Ascending aorta (tissue), 2 donors: ENCODE data around the gene PPFIA2. TPM values are rescaled to one million over a fixed set of nuclear protein-coding genes. Genes with fewer than 3 reads are reported as not detected.
"Not testable (repeated sequence)": the region's sequence is repeated elsewhere in the genome, so short reads cannot be mapped to it uniquely, and the experiment has no call there.

Experiments used
- DNase-seq, 2 donors: peaks; one replicate each; pipeline ENCODE4 v3.0.0-alpha.2; 2019; ENCODE audit warnings: low spot score in 2 of 2
- H3K27ac ChIP-seq, 2 donors: fragments of 200-600 bp; sonication (generic); one replicate each; pipeline ENCODE4 v1.5.1; 2016 to 2017; ENCODE audit warnings: mild to moderate bottlenecking in 1 of 2
- H3K27me3 ChIP-seq: fragments of 200-600 bp; sonication (generic); one replicate; pipeline ENCODE4 v1.5.1; 2017
- H3K36me3 ChIP-seq, 2 donors: fragments of 200-600 bp; sonication (generic); one replicate each; pipeline ENCODE4 v1.5.1; 2016
- H3K4me1 ChIP-seq, 2 donors: fragments of 200-600 bp; sonication (generic); one replicate each; pipeline ENCODE4 v1.5.1; 2016 to 2017; ENCODE audit warnings: mild to moderate bottlenecking in 1 of 2
- H3K4me3 ChIP-seq, 2 donors: fragments of 200-600 bp; sonication (generic); one replicate each; pipeline ENCODE4 v1.5.1; 2016 to 2017; ENCODE audit warnings: mild to moderate bottlenecking in 1 of 2
- H3K9me3 ChIP-seq, 2 donors: fragments of 200-600 bp; sonication (generic); one replicate each; pipeline ENCODE4 v1.5.1; 2016
- intact Hi-C: fragments of 100-400 bp; cut with DNase I; formaldehyde crosslinking; loops from one replicate; pipeline ENCODE4 v1.15.1; 2023
- total RNA-seq: library from RNA; depleted of rRNA; stranded (reverse); fragments of >200 nt; gene quantifications from one replicate; pipeline ENCODE4 v1.1.0, GENCODE V29; 2016
- TF ChIP-seq, protein P1 (sequence below), 3 experiments: fragments of 200-600 bp in 2 of 3; fragments of 450-650 bp in 1 of 3; sonication (generic) in 2 of 3; IDR thresholded peaks; one replicate each; pipeline ENCODE4 v1.5.1; 2016 to 2019; ENCODE audit warnings: antibody characterized with exemption in 3 of 3, mild to moderate bottlenecking in 1 of 3, moderate library complexity in 1 of 3

The PPFIA2 gene
- total RNA-seq, 1 donor from 2014 or later = 15.0 TPM

DNA sequence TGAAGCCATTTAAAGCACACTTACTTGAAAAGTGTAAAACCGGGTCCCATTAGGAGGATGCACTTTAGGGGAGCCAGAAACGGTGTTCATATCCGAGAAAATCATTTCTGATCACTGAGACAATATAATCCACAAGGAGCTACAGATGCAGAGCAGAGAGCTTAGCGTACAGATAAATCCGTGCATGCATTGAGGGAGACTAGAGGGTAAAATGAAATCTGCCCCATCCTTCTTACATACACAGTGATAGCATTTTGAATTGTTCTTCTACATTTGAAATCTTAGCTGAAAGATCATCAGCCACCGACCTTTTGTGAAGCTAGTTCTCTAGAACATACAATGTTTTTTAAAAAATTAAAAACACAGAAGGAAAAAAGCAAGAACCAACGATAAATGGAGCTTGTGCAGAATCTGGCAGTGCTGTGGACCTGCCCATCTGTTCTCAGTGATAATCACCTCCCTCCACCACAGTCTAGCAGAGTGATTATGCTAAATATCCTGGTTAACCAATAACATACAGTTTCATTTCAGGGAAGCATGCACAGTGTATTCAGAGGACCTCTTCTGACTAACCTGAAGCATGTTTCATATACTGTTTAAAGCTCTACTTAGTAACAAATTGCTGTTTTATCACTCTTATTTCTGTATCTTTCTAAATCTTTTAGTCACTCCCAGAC, 161.1 kb downstream of the PPFIA2 start:
- Histone ChIP-seq H3K36me3 (no peaks in the 10 kb centered on the region), H3K27ac (no peak overlapping the region), H3K27me3 (no peaks in the 10 kb centered on the region), H3K9me3 (no peaks in the 10 kb centered on the region), H3K4me3 (no peak overlapping the region), H3K4me1 (no peaks in the 10 kb centered on the region)
- intact Hi-C loops = no loop called here
- no peak for DNase-seq
- TF ChIP-seq, protein P1, sequence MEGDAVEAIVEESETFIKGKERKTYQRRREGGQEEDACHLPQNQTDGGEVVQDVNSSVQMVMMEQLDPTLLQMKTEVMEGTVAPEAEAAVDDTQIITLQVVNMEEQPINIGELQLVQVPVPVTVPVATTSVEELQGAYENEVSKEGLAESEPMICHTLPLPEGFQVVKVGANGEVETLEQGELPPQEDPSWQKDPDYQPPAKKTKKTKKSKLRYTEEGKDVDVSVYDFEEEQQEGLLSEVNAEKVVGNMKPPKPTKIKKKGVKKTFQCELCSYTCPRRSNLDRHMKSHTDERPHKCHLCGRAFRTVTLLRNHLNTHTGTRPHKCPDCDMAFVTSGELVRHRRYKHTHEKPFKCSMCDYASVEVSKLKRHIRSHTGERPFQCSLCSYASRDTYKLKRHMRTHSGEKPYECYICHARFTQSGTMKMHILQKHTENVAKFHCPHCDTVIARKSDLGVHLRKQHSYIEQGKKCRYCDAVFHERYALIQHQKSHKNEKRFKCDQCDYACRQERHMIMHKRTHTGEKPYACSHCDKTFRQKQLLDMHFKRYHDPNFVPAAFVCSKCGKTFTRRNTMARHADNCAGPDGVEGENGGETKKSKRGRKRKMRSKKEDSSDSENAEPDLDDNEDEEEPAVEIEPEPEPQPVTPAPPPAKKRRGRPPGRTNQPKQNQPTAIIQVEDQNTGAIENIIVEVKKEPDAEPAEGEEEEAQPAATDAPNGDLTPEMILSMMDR (IDR thresholded peaks at IDR 0.05) = no peak

DNA sequence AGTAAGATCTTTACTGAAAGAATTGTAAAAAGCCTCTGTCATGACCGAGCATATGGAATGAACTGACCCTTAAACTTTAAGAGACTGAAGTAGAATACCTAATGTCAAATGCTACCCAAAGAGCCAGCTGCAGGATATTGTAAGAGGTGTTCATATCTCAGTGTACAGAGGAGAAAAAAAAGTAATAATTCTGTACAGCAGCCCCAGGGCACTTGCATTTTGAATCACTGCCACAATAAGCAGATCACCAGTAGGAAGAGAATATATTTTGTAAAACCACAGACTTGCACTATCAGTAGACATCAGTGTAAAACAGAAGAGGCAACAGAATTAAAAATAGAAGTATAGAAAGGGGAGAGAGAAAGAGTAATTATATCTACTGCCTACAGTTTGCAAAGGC, 162.6 kb downstream of the PPFIA2 start:
- no peaks in the 10 kb centered on the region for H3K4me1 ChIP-seq
- no peak overlapping the region for H3K27ac ChIP-seq
- no peaks in the 10 kb centered on the region for H3K36me3 ChIP-seq
- H3K9me3 ChIP-seq = no peaks in the 10 kb centered on the region
- no peak for DNase-seq
- H3K27me3 ChIP-seq = no peaks in the 10 kb centered on the region
- intact Hi-C loops = no loop called here
- TF ChIP-seq, protein P1 (IDR thresholded peaks at IDR 0.05) = no peak
- no peak overlapping the region for H3K4me3 ChIP-seq

DNA sequence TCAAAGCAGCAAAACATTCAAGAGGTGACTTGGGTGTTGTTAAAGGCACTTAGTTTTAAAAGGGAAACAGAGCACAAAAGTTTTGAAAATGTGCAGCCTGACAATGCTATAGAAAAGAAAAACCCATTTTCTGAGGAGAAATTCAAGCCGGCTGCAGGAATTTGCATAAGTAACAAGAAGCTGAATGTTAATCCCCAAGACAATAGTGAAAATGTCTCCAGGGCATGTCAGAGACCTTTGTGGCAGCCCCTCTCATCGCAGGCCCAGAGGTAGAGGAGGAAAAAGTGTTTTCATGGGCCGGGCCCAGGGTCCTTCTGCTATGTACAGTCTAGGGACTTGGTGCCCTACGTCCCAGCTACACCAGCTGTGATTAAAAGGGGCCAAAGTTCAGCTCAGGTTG, 167.9 kb downstream of the PPFIA2 start:
- Histone ChIP-seq H3K9me3 (no peaks in the 10 kb centered on the region), H3K36me3 (no peaks in the 10 kb centered on the region), H3K27me3 (no peaks in the 10 kb centered on the region), H3K4me1 (no peaks in the 10 kb centered on the region), H3K27ac (no peak overlapping the region), H3K4me3 (no peak overlapping the region)
- no peak for DNase-seq
- intact Hi-C loops = no loop called here
- TF ChIP-seq, protein P1 (IDR thresholded peaks at IDR 0.05) = no peak

DNA sequence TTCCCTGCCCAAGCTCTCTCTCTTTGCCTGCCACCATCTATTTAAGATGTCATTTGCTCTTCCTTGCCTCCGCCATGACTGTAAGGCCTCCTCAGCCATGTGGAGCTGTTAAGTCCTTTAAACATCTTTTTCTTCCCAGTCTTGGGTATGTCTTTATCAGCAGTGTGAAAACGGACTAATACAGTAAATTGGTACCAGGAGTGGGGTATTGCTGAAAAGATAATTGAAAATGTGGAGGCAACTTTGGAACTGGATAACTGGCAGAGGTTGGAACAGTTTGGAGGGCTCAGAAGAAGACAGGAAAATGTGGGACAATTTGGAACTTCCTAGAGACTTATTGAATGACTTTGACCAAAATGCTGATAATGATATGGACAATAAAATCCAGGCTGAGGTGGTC, 168.4 kb downstream of the PPFIA2 start:
- H3K9me3 ChIP-seq, intact Hi-C loops, H3K4me3 ChIP-seq, H3K27ac ChIP-seq, H3K36me3 ChIP-seq, H3K27me3 ChIP-seq, DNase-seq, H3K4me1 ChIP-seq: not testable (repeated sequence)

DNA sequence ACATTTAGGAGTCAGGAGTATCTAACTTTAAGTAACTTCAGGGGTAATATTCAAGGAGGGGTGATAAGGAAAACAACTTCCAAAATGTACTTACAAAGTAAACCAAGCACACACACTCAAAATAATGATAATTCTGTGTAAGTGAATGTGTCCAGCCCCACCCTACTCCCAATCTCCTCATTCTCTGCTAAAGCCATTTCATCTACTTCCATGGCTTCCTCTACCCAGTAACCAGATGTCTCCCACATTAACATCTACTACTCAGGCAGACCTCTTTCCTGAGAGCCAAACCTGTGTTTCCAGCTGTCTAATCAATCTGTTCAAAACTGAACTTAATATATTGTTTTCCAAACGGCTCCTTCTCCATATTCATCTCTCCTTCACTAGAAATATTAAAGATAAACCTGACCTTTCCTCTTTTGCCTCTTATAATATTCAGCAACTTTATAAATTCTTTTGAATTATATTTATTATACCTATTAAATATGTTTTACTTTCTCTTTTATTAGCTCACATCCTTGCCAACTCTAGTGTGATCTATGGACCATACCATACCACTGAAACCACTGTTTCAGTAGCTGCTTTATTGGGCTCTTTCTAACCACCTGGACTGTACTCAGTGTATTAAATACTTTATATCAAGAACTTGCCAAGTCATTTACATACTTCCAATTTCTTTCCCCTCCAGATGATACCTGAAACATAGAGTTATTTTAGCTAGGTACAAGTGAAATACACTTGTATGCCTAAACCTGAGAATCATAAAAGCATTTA, 170.7 kb downstream of the PPFIA2 start:
- no peaks in the 10 kb centered on the region for H3K36me3 ChIP-seq
- no peaks in the 10 kb centered on the region for H3K9me3 ChIP-seq
- TF ChIP-seq, protein P1 (IDR thresholded peaks at IDR 0.05) = no peak
- no peak for DNase-seq
- H3K4me3 ChIP-seq = no peak overlapping the region
- no peaks in the 10 kb centered on the region for H3K4me1 ChIP-seq
- H3K27ac ChIP-seq = no peak overlapping the region
- no peaks in the 10 kb centered on the region for H3K27me3 ChIP-seq
- intact Hi-C loops = no loop called here

DNA sequence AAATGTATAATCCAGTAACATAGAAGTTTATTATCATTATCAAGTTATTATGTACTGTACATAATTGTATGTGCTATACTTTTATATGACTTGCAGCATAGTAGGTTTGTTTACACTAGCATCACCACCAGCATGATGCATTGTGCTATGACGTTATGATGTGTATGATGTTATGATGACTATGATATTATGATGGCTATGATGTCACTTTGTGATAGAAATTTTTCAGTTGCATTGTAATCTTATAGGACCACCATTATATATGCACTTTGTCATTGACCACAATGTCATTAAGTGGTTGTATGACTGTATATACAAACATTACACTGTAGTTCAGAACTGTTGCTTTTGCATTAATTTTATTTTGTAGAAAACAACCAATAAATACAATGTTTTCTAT, 173.4 kb downstream of the PPFIA2 start:
- Histone ChIP-seq H3K4me3 (no peak overlapping the region), H3K9me3 (no peaks in the 10 kb centered on the region), H3K4me1 (no peaks in the 10 kb centered on the region), H3K27ac (no peak overlapping the region), H3K36me3 (no peaks in the 10 kb centered on the region), H3K27me3 (no peaks in the 10 kb centered on the region)
- DNase-seq = no peak
- TF ChIP-seq, protein P1 (IDR thresholded peaks at IDR 0.05) = no peak
- intact Hi-C loops = no loop called here
